Psoas muscle (tissue), 8 donors: Measurements from ENCODE around the gene TTC22. TPM values are rescaled to one million over a fixed set of nuclear protein-coding genes. Genes with fewer than 3 reads are reported as not detected.

Source experiments
- ATAC-seq, 4 donors: fragments of 200-7000 bp; cut with Tn5 transposase; one replicate each; pipeline ENCODE4 v1.9.1; 2020; ENCODE audit warnings: moderate library complexity in 3 of 4, mild to moderate bottlenecking in 2 of 4
- DNase-seq, 2 donors: peaks; one replicate each; pipeline ENCODE4 v3.0.0-alpha.2; 2020
- H3K27ac ChIP-seq: fragments of 200-600 bp; one replicate; pipeline ENCODE4 v1.8.0; 2022
- H3K27me3 ChIP-seq, 3 donors: fragments of 200-600 bp in 1 of 3; one replicate each; pipeline versions ENCODE4 v1.6.1 to v1.8.0; 2013 to 2022; ENCODE audit warnings: low read length in 2 of 3, mild to moderate bottlenecking in 2 of 3, moderate library complexity in 1 of 3; ENCODE audit not compliant: insufficient read depth in 3 of 3
- H3K36me3 ChIP-seq, 2 donors: fragments of 200-600 bp in 1 of 2; one replicate each; pipeline versions ENCODE4 v1.6.1 to v1.8.0; 2013 to 2022; ENCODE audit warnings: low read depth in 1 of 2, mild to moderate bottlenecking in 1 of 2, moderate library complexity in 1 of 2; ENCODE audit not compliant: insufficient read depth in 1 of 2
- H3K4me1 ChIP-seq: fragments of 200-600 bp; one replicate; pipeline ENCODE4 v1.8.0; 2022
- H3K4me3 ChIP-seq: fragments of 200-600 bp; one replicate; pipeline ENCODE4 v1.8.0; 2022; ENCODE audit warnings: mild to moderate bottlenecking
- H3K9me3 ChIP-seq: fragments of 200-600 bp; one replicate; pipeline ENCODE4 v1.8.0; 2022
- CTCF ChIP-seq: fragments of 200-600 bp; IDR thresholded peaks from one replicate; pipeline ENCODE4 v1.8.0; 2022; ENCODE audit warnings: antibody characterized with exemption
- WGBS, 3 donors: extraction: QIAGEN DNeasy Blood & Tissue Kit; methylation state at CpG; one replicate each; pipeline versions ENCODE4 v1.1.6 to v1.1.7; 2013; 5-methylcytosine and 5-hydroxymethylcytosine counted together
- intact Hi-C, 2 donors: fragments of 100-400 bp; cut with DNase I; formaldehyde crosslinking; loops; one replicate each; pipeline versions ENCODE4 v1.11.0 to v1.14.2; 2022
- polyA plus RNA-seq, 3 donors: library from polyadenylated mRNA; stranded (reverse); fragments of 200-250 nt; gene quantifications; one replicate each; pipeline ENCODE4 v1.2.3, GENCODE V29; 2013
- total RNA-seq, 4 donors: library from RNA; stranded (reverse); fragmentation: NEBNext Ultra II Directional in 2 of 4; extraction: Animal tissue kit (Norgen Biotek cat#: 25700) in 2 of 4; gene quantifications; one replicate each; pipeline versions ENCODE4 v1.2.1 to v1.2.4, GENCODE V29; 2021 to 2023
- donor health status: healthy with polysubstance abuse.
- donor health status: DM: no; HTN: no; CAD: no; lungs with moderate emphysema.
- donor health status: Bipolar disorder and iron deficiency.
- donor health status: healthy.
- donor health status: DM: yes; HTN: yes; CAD: no.
- donor health status: DM: no; HTN: no; CAD: no.
- donor health status: DM: no; HTN: no; CAD: no.
- donor health status: DM: yes; HTN: yes; CAD: no.

Gene TTC22
- total and polyA plus RNA-seq, 7 donors: 0.03 to 0.13 (median 0.03) TPM; not detected in 2

- DNase-seq (no peak), ATAC-seq (no peak)
- TF ChIP-seq CTCF: no peak
- no peak overlapping the region for H3K4me3 ChIP-seq
- 62 to 64% (median 64%) methylated on average over 5 of the region's 5 CpGs for WGBS, 3 donors
- no peak overlapping the region for H3K27ac ChIP-seq
- H3K36me3 ChIP-seq: no peaks in the 10 kb centered on the region
- peaks cover 7% of the 10 kb centered on the region for H3K9me3 ChIP-seq
- no peaks in the 10 kb centered on the region for H3K4me1 ChIP-seq
- intact Hi-C loops: loop anchor here (10.0 kb wide), 2 partner anchors 314 to 694 kb away; no protein-coding TSS in a partner anchor
- no peaks in the 10 kb centered on the region for H3K27me3 ChIP-seq
Measured at GRCh38 chr1:54818461-54819194, 17.5 kb upstream of the TTC22 start.

DNA sequence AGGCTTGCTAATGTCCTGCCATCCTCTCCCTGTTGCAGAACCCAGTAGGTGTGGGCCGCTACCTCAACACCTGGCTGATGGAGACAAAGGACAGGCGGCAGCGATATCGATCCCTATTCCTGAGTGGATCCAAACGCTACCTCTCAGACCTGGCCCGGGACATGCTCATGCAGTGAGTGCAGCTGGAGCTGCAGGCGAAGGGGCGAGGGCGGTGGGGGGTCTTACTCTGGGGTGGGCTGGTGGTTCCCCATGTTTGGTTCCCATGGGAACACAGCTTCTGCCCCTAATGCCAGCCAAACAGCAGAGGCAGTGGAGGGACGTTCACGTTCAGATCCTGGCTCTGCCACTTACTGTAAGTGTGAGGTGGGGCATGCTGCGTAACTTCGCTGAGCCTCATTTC, 15.8 kb upstream of the TTC22 start:
- no peak for ATAC-seq
- Histone ChIP-seq H3K36me3 (no peaks in the 10 kb centered on the region), H3K4me3 (no peak overlapping the region), H3K4me1 (no peaks in the 10 kb centered on the region), H3K27me3 (no peaks in the 10 kb centered on the region), H3K9me3 (no peaks in the 10 kb centered on the region), H3K27ac (no peak overlapping the region)
- no peak for DNase-seq
- intact Hi-C loops: loop anchor here (10.0 kb wide), 2 partner anchors 312 to 692 kb away; no protein-coding TSS in a partner anchor
- TF ChIP-seq CTCF: no peak
- 81 to 83% (median 82%) methylated on average over 13 of the region's 13 CpGs for WGBS, 3 donors

DNA sequence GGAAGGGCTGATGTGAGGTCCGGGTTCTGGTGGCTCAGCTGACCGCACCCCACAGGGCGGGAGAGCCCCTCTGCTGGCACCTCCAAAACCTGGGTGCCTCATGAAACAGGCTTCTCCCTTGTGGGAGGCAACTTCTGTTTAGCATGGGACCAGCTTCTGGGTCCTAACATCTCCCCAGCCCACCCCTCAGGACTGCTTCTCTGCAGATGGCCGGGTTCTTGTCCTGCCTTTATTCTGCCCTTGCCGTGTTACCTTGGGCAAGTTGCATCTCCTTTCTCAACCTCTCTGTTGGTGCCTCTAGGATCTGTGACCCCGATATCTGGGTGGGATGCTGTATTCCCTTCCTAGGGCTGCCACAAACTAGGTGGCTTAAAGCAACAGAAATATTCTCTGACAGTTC, 15.0 kb upstream of the TTC22 start:
- no peak overlapping the region for H3K4me3 ChIP-seq
- 53 to 68% (median 67%) methylated on average over 6 of the region's 6 CpGs for WGBS, 3 donors
- no peak for TF ChIP-seq CTCF
- no peaks in the 10 kb centered on the region for H3K4me1 ChIP-seq
- H3K27me3 ChIP-seq: no peaks in the 10 kb centered on the region
- no peaks in the 10 kb centered on the region for H3K36me3 ChIP-seq
- intact Hi-C loops: loop anchor here (10.0 kb wide), 2 partner anchors 311 to 691 kb away; no protein-coding TSS in a partner anchor
- H3K27ac ChIP-seq: no peak overlapping the region
- ATAC-seq: no peak
- H3K9me3 ChIP-seq: no peaks in the 10 kb centered on the region
- no peak for DNase-seq

GRCh38 chr1:54815086-54815876, 14.2 kb upstream of the TTC22 start:
- intact Hi-C loops: loop anchor here (10.0 kb wide), 2 partner anchors 310 to 690 kb away; no protein-coding TSS in a partner anchor
- no peaks in the 10 kb centered on the region for H3K36me3 ChIP-seq
- WGBS, 3 donors: 86 to 92% (median 92%) methylated on average over 7 of the region's 7 CpGs
- no peak overlapping the region for H3K27ac ChIP-seq
- no peak for TF ChIP-seq CTCF
- no peak for ATAC-seq
- H3K27me3 ChIP-seq: no peaks in the 10 kb centered on the region
- no peak overlapping the region for H3K4me3 ChIP-seq
- DNase-seq: no peak
- H3K4me1 ChIP-seq: no peaks in the 10 kb centered on the region
- H3K9me3 ChIP-seq: no peaks in the 10 kb centered on the region
